Myocyte (in vitro differentiated cells): ENCODE measurements around the gene ZNF764. TPM values are rescaled to one million over a fixed set of nuclear protein-coding genes. Genes with fewer than 3 reads are reported as not detected.
"Not testable (repeated sequence)": the region's sequence is repeated elsewhere in the genome, so short reads cannot be mapped to it uniquely, and the experiment has no call there.

Experiments
- DNase-seq: peaks from one replicate; pipeline ENCODE4 v3.0.0-alpha.2; 2012; ENCODE audit warnings: low read depth
- total RNA-seq: library from RNA; depleted of rRNA; stranded (reverse); fragments of >200 nt; gene quantifications from 2 replicates; pipeline ENCODE4 v1.2.3, GENCODE V29; 2014

The ZNF764 gene
- total RNA-seq, 1 donor from 2014 or later: 9.0 TPM

GRCh38 chr16:30528799-30529457 lies 29.2 kb downstream of the ZNF764 start:
- DNase-seq: no peak

DNA sequence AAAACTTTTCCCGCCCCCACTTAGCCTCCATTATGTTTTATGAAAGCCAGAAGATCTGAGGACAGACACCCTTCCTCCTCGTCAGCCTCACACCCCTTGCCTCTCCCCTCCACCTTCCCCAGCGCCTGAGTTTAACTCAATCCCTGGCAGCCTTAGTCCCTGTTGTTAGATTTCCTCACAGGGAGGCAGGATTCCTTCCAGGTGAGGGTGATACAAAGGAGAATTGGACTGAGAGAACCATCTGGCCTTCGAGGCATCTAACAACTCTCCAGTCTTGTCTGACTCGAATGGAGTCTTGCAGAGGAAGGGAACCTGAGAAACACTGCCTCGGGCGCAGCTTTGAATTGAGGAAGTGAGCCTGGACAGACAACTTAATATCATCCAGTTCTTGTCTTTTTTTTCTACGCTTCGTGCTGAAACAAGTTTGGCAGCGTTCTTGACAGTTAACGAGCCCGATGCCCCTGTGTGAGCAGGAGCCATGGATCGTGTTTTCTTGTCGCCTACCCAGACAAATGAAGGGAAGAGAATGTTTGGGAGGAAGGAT lies 30.5 kb downstream of the ZNF764 start:
- DNase-seq: no peak

DNA sequence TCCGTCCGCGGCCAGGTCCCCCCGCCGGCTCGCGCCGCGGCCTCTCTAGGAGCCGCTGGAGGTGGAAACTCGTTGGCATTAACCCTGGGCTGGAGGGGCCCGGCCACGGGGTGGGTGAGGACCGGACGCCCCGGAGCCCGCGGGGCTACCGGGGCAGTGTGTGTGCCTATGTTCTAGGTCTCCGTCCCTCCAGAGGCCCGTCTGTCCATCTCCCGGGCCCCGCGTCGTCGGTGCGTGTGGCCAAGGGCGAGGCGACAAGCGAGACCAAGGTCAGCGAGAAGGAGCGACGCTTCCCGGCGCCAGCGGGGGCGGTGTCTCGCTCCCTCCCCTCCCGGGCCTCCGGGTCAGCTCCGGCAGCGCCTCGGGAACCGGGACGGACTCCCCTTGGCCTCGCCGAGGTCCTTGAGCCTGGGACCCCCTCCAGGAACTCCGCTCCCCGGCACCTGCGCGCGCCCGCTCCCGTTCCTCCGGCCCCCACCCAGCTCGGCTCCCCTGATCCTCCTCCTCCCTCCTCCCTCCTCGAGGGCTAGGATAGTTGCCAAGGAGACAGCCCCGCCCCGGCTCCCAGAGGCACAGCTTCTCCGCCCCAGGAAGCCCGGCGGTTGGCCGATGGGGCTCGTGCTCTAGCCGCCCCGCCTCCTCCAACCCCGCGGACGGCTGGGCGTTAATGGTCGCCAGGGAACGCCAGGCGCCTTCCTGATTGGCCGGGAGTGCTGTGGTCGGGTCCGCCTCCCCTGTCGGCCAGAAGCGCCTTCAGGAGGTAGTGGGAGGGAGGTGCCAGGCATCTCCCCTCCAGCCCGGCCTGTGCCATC lies 31.1 kb downstream of the ZNF764 start:
- DNase-seq: peak; percentile 99

- no peak for DNase-seq
Measured at GRCh38 chr16:30526137-30526822, 31.9 kb downstream of the ZNF764 start, which contains the start of gene ZNF768. TSS of gene ZNF768 (minus strand) at chr16:30526566. CDS start at chr16:30526413, 153 bp downstream.

DNA sequence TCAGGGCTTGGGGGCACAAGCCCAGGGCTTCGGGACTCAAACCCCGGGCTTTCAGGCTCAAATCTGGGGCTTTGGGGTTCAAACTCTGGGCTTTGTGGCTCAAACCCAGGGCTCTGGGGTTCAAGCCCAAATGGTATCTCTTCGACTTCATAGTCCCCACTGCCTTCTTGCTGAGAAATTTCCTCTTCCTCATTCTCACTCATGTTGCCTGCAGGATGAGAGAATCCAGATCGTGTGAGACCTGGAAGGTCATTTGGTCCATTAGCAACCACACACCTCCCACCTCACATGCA lies 32.4 kb downstream of the ZNF764 start:
- DNase-seq: no peak

- DNase-seq: no peak
Measured at GRCh38 chr16:30524575-30525568, 33.3 kb downstream of the ZNF764 start.

DNA sequence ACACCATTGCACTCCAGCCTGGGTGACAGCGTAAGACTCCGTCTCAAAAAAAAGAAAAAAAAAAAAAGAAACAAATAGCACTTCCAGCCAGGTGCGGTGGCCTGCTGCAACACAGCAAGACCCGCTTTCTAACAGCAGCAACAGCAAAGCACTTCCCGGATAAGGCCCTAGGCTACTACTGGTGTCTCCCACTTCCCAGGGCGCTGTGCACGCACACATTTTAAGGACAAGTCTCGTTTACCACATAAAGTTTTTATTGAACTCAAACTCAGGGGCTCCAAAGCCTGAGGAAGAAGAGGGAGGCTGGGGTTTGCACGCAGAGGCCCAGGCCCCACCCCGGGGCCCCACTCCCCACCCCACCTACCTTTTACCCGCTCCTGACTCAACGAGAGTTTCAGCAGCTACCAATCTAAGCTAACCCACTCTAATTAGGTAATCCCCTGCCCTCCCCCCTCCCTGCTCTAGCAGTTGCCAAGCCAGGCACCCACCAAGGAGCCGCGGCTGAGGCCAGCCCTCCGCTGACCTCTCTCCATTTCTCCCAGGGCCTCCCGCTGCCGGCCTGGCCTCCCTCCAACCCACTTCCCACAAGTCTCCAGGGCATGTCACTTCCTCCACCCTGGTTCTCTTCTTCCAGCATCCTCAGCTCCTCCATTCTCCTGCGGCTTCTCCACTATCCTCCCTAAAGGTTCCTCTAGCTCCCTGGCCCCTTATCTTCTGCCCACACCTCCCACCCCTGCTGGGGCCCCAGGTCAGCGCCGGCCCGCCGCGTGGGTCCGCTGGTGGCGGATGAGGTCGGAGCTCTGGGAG lies 34.2 kb downstream of the ZNF764 start:
- no peak for DNase-seq

GRCh38 chr16:30522702-30523463 lies 35.3 kb downstream of the ZNF764 start:
- DNase-seq: not testable (repeated sequence)

DNA sequence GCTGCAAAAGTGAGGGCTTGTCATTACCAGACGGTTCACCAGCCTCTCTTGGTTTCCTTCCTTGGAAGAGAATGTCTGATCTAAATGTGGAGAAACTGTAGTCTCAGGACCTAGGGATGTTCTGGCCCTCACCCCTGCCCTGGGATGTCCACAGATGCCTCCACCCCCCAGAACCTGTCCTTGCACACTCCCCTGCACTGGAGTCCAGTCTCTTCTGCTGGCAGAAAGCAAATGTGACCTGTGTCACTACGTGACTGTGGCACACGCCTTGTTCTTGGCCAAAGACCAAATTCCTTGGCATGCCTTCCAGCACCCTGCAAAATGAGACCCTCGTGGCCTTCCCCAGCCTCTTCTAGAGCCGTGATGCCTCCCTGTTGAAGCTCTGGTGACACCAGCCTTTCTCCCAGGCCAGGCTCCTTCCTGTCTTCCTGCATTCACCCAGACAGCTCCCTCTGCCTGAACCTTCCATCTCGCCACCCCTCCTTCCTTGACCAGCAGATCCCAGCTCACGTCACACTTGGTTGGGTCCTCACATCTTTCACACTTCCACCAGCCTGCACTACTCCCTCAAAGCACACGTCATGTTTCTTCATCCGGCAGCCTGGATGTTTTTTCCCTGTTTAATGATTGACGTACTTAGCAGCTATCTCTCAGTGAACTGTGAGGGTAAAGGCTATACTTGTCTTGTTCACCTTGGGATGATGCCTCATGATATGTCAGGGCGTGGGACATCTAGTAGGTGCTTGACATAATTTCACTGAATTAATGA lies 36.1 kb downstream of the ZNF764 start:
- DNase-seq: no peak

- DNase-seq: no peak
Measured at GRCh38 chr16:30521476-30521872, 36.7 kb downstream of the ZNF764 start.

GRCh38 chr16:30519120-30520049 lies 38.8 kb downstream of the ZNF764 start:
- DNase-seq: no peak

GRCh38 chr16:30518552-30518951 lies 39.6 kb downstream of the ZNF764 start:
- no peak for DNase-seq

DNA sequence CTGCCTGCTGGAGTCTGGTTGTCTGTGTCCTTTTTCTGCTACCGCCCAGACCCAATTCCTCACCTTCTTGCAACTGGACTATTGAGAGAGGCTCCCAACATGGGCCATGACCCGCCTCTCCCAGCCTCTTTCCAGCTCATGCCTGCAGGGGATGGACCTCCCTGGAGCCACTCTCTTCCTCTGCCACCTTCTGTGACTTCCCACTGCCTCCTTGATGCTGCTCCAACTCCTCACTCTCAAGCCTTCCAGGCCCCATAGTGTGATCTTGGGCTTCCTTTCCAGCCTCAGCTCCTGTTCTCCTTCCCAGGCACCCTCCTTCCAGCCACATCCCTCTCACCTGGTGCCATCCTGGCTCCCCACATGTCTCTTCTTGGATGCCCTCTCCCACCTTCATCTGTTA lies 42.9 kb downstream of the ZNF764 start:
- no peak for DNase-seq

- no peak for DNase-seq
Measured at GRCh38 chr16:30511509-30511908, 46.7 kb downstream of the ZNF764 start.

GRCh38 chr16:30510376-30510938 lies 47.7 kb downstream of the ZNF764 start:
- no peak for DNase-seq

DNA sequence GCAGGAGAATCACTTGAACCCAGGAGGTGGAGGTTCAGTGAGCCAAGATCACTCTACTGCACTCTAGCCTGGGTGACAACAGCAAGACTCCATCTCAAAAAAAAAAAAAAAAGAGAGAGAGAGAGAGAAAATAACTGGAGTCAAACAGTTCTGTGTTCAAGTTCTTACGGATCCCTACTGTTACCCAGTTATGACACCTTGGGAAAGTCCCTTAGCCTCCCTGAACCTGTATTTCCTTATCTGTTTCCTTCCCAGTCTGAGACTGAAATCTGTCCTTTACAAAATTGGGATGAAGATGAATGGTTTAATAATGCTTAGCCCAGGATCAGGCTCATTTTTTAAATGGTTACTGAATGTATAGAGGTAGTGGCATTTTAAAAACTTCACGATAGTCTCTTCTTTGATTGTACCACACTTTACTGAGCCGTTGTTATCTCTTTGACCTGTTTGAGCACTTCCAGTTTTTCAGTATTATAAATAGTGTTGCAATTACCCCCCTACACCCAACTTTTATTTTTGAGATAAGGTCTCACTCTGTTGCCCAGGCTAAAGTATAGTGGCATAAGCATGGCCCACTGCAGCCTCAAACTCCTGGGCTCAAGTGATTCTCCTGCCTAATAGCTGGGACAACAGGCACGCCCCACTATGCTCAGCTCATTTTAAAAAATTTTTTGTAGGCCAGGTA lies 49.0 kb downstream of the ZNF764 start:
- DNase-seq: no peak
